ENCODE data around the gene FBLN5. TPM values are rescaled to one million over a fixed set of nuclear protein-coding genes. Genes with fewer than 3 reads are reported as not detected.

Gene FBLN5
- total and polyA plus RNA-seq, 2 of the 4 experiments (the other 2 are of a cell fraction): 10.6 to 76.4 TPM

DNA sequence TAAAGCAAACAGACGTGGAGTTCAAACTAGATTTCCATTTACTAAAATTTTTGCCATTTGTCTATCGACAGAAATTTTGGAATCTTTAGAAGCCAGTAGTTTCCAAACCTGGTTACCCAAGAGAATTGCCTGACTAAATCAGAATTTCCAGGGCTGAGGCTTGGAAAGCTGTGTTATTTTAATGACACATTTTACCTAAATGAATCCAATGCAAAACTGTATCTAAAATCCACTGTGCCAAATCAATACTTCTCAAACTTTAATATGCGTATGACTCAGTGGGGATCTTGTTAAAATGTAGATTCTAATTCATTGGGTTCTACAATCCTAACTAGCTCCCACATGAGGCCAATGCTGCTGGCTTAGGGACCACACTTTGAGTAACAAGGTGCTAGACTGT, 45.2 kb downstream of the FBLN5 start:
- Histone ChIP-seq H4K91ac (ENCODE audit: insufficient read depth, low read depth, low read length) (no peak overlapping the region), H3K23ac (ENCODE audit: low read depth, low read length) (no peak overlapping the region), H2AK9ac (replicated peaks; ENCODE audit: low read depth, low read length, poor library complexity) (no peak overlapping the region), H3K56ac (ENCODE audit: extremely low read depth, insufficient read depth, low read length) (no peak overlapping the region), H3K18ac (ENCODE audit: low read depth, low read length) (no peak overlapping the region), H3K36me3 (ENCODE audit: control insufficient read depth, insufficient read depth, low read length) (peaks cover 9% of the 10 kb centered on the region; the same call in 1 of the 2 replicates), H2BK5ac (ENCODE audit: low read depth, low read length, poor library complexity, severe bottlenecking) (no peak overlapping the region), H4K8ac (ENCODE audit: low read depth in 2 of 2, low read length in 2 of 2) (no peak overlapping the region), H3K9ac (ENCODE audit: low read depth, low read length) (no peak overlapping the region), H3K4ac (ENCODE audit: low read depth, low read length) (no peak overlapping the region), H3K9me1 (ENCODE audit: insufficient read depth, low read length) (peaks cover 24% of the 10 kb centered on the region; the same call in 1 of the 2 replicates), H3K9me3 (ENCODE audit: control insufficient read depth, insufficient read depth, low read length) (no peaks in the 10 kb centered on the region; the same call in 1 of the 2 replicates), H2BK20ac (ENCODE audit: low read depth, low read length) (no peak overlapping the region), H3K4me1 (ENCODE audit: control insufficient read depth, insufficient read depth, low read length) (peaks cover 1% of the 10 kb centered on the region; the same call in 1 of the 2 replicates), H2AK5ac (ENCODE audit: low read depth, low read length) (no peak overlapping the region), H4K20me1 (ENCODE audit: insufficient read depth, low read length) (peaks cover 45% of the 10 kb centered on the region), H2AFZ (replicated peaks; ENCODE audit: low read length, poor library complexity) (no peak overlapping the region), H3K79me1 (ENCODE audit: low read depth in 1 of 2, low read length in 2 of 2) (peaks cover 8 to 50% of the 10 kb centered on the region in 2 experiments), H3K14ac (replicated peaks; ENCODE audit: low read depth, low read length) (no peak overlapping the region), H2BK15ac (ENCODE audit: low read depth, low read length) (no peak overlapping the region), H3K4me3 (ENCODE audit: insufficient read depth, low read depth, low read length) (no peak overlapping the region), H4K5ac (ENCODE audit: low read depth, low read length) (no peak overlapping the region), H3K27ac (ENCODE audit: insufficient read depth, low read length) (no peak overlapping the region), H3K27me3 (ENCODE audit: control insufficient read depth, insufficient read depth, low read length) (no peaks in the 10 kb centered on the region), H2BK120ac (ENCODE audit: low read depth, low read length) (no peak overlapping the region), H3K4me2 (ENCODE audit: low read depth, low read length) (no peak overlapping the region)
- BruUV-seq (replicated peaks): no TSS peak
- POLR2A ChIA-PET (ENCODE audit: unreplicated experiment): no interaction called here
- in situ Hi-C loops (cut with MboI; ENCODE audit: low sequenced_read_pairs) (no loop called here), dilution Hi-C loops (cut with HindIII; ENCODE audit: low sequenced_read_pairs, unreplicated experiment) (no loop called here), intact Hi-C loops (cut with micrococcal nuclease) (no loop called here)
- DNase-seq (no peak), ATAC-seq (ENCODE audit: low read depth) (no peak)
- TF ChIP-seq NFE2L2 (IDR thresholded peaks at IDR 0.05; ENCODE audit: low read depth, low read length) (no peak), MAZ (IDR thresholded peaks at IDR 0.05; ENCODE audit: borderline replicate concordance, low read depth, low read length) (no peak), CHD1 (IDR thresholded peaks at IDR 0.05; ENCODE audit: low read depth, low read length) (no peak), CEBPB (IDR thresholded peaks at IDR 0.05; ENCODE audit: low read depth, low read length) (no peak), CTCF (conservative IDR thresholded peaks at IDR 0.05; ENCODE audit: low read depth, low read length) (no peak), ELK1 (IDR thresholded peaks at IDR 0.05; ENCODE audit: borderline replicate concordance, low read depth, low read length) (no peak), MXI1 (IDR thresholded peaks at IDR 0.05; ENCODE audit: borderline replicate concordance, low read depth, low read length) (no peak), BHLHE40 (IDR thresholded peaks at IDR 0.05; ENCODE audit: low read depth, low read length) (no peak), USF2 (IDR thresholded peaks at IDR 0.05; ENCODE audit: low read depth, low read length) (no peak), FOS (IDR thresholded peaks at IDR 0.05; ENCODE audit: low read depth, low read length) (no peak), MAFK (IDR thresholded peaks at IDR 0.05; ENCODE audit: low read depth, low read length) (no peak), POLR2A (IDR thresholded peaks at IDR 0.05; ENCODE audit: low read depth, low read length) (no peak), RFX5 (IDR thresholded peaks at IDR 0.05; ENCODE audit: low read depth, low read length) (no peak), RAD21 (IDR thresholded peaks at IDR 0.05; ENCODE audit: low read length) (no peak)
- CTCF ChIA-PET: interaction anchor here (0.5 kb wide), 1 partner anchor 9 kb away, joined by 3 read pairs; no protein-coding TSS in a partner anchor
- WGBS, 2 experiments (ENCODE audit: extremely low coverage in 2 of 2, insufficient read length in 1 of 2): no CpG with 5 or more reads among the region's 3 CpGs

Data from IMR-90 (cell line).